GM21786 (cell line): ENCODE data around the gene KCNJ13.
"Not testable (repeated sequence)": the region's sequence is repeated elsewhere in the genome, so short reads cannot be mapped to it uniquely, and the experiment has no call there.

ENCODE experiments used
- ATAC-seq: cut with Tn5 transposase; IDR thresholded peaks from one replicate; pipeline ENCODE4 v1.9.1; 2021; ENCODE audit not compliant: unreplicated experiment

Gene KCNJ13

DNA sequence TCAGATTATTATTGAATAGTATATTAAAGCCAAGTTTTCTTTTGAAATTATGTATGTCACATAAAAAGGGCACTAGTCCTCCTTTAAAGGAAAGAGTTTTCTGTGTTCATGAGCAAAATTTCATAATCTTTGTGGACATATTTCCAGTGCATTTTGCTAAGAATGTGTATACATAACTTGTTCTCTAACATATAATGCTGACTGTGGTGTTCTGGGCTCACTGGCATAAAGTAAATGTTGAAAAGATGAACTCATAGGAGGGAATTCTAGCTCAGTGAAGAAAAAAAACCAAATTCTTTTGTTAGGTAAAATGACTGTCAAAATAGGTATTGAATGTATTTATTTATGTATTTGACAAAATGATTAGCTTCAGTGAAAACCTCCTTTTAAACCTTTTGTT lies 6.2 kb downstream of the KCNJ13 start:
- no peak for ATAC-seq

DNA sequence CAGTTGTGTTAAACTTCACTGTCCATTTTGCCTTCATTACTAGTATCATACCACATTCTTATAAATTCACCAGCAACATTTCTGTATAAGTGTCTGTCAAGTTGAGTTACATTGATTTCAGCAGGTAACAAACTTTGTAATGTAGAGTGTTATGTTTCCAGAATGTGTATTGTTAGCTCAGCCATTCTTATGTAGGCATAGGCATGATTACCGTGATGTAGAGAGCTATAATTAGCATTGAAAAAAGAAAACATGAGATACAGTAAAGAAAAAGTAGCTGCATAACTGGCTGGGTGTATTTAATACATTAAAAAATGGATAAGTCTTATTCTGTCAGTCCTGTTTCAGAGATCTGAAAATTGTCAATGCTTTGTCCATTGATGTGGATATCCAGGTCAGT lies 8.5 kb downstream of the KCNJ13 start:
- ATAC-seq = no peak

DNA sequence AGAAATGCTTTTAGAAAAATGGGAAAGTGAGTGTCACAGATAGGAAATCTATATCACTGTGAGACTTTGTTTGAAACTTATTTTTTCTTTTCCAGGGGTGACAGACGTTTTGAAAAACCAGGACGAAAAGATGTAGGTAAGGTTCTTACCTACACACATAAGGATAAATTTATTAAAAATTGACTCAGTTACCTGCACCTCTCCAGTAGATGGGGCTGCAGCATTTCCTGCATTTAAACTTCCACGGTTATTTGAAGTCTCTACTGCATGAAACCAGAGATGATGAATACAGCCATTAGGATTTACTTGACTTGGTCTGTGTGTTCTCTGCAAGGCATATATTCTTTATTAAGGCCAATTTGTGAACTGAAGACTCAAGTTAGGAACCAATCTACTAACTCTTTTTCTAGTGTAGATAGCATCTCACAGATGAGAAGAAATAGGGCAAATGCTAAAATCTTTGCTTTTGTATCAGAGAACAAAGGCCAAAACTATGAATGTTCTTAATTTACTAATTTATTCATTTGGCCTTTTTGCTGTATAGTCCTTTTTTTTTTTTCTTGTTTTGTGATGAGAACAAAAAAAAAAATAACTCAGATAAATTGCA lies 15.0 kb downstream of the KCNJ13 start:
- ATAC-seq = no peak

- no peak for ATAC-seq
Observed at GRCh38 chr2:232757905-232758304, 18.5 kb downstream of the KCNJ13 start.

GRCh38 chr2:232750135-232750671 lies 26.2 kb downstream of the KCNJ13 start:
- no peak for ATAC-seq

DNA sequence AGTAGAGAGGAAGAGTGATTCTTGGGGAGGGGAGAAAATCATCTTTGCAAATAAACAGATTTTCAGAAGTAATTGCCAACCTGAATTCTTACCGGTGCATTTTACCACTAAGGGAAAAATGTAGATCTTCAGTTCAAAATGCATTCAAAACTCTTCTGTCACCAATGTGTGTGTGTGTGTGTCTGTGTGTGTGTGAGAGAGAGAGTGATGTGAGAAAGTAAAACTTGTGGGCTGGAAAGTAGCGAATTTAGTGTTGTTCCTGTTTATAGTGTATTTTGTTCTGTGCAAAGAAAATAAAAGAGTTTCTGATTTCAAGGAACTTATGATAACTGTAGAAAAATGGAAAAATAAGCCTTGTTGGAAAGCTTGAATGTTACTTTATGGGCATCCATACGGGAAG lies 27.0 kb downstream of the KCNJ13 start:
- ATAC-seq = no peak

DNA sequence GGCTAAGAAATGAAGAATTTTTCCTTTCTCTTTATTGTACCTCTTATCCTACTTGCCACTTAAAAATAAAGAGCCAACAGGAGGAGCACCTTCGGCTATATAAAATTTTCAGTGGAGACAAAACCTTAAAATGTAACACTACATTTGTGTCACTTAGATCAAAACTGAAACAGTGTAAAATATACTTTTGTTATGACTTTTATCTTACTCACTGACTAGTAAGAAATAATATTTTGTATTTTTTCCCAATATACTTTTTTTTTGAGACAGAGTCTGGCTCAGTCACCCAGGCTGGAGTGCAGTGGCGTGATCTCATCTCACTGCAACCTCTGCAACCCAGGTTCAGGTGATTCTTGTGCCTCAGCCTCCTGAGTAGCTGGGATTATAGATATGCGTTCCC lies 28.3 kb downstream of the KCNJ13 start:
- no peak for ATAC-seq

DNA sequence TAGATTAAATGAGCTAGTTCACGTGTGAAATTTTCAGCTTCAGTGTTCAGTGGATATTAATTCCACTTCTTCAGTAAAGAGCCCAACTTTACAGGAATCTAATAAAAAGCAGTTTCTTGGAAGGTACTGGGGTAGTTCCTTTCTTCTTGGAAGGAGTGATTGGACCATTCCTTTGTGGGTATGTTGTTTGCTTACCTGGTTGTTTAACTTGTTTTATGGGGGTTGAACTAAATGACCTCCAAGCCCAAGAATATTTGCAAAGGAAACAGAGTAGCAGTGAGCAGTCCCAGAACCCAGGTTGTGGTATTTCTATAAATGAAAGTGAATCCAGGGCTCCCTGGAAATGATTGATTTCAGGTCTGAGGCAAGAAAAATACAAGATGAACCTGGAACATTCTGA lies 31.4 kb downstream of the KCNJ13 start:
- no peak for ATAC-seq

- no peak for ATAC-seq
Observed at GRCh38 chr2:232741972-232742371, 34.4 kb downstream of the KCNJ13 start.

DNA sequence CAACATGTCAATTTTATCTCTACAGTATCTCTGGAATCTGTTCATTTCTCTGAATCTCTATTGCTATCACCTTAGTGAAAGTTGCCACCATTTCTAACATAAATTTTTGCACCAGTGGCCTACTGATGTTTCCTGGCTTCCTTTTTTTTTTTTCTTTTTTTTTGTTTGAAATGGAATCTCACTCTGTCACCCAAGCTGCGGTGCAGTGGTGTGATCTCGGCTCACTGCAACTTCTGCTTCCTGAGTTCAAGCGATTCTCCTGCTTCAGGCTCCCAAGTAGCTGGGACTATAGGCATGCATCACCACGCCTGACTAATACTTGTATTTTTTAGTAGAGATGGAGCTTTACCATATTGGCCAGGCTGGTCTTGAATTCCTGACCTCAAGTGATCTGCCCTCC lies 35.1 kb downstream of the KCNJ13 start:
- no peak for ATAC-seq

DNA sequence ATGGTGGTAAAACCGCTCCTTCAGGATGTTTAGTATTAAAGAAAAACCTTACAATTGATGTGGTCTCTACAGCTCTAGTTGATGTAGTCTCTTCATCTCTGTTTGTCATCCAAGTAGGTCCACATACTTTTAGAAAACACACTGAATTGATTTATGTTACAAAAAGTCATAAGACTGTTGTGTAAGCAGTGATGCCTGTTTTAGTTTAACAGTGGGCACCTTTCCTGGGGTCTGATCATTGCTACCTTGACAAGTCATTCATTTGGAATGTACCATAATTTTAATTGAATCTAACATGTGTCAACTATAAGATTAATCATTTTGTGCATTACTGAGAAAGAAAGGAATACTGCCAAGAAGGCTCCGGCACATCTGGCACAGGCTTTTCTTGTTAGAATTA lies 44.9 kb downstream of the KCNJ13 start:
- ATAC-seq = no peak

DNA sequence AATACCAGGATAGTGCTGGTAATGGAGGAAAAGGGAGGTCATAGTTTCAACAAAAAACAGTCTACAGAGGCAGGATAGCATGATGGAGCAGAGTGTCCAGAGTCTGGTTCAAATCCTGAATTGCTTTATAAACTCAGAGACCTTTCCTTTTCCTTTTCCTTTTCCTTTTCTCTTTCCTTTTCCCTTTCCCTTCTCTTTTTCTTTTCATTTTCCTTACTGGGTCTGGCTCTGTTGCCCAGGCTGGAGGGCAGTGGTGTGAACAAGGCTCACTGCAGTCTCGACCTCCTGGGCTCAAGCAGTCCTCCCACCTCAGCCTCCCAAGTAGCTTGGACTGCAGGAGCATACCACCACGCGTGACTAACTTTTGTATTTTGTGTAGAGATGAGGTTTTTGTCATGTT lies 47.6 kb downstream of the KCNJ13 start:
- no peak for ATAC-seq

GRCh38 chr2:232723027-232723426 lies 53.3 kb downstream of the KCNJ13 start:
- ATAC-seq = no peak

DNA sequence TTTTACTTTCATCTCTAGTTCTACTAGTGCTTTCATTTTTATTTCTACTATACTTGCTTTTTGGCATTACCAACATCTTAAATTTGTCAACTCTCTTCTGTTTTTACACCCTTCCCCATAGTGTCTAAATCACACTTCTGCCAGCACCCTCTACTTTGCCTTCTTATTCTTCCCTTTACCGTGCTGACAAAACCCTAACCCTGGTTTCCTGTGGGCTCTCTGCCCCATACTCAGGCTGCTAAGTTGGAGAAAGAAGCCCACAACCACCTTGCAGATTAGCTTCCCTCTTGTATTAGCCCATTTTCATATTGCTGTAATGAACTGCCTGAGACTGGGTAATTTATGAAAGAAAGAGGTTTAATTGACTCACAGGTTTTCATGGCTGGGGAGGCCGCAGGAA lies 54.5 kb downstream of the KCNJ13 start:
- ATAC-seq = no peak

- no peak for ATAC-seq
Observed at GRCh38 chr2:232721261-232721660, 55.1 kb downstream of the KCNJ13 start.

DNA sequence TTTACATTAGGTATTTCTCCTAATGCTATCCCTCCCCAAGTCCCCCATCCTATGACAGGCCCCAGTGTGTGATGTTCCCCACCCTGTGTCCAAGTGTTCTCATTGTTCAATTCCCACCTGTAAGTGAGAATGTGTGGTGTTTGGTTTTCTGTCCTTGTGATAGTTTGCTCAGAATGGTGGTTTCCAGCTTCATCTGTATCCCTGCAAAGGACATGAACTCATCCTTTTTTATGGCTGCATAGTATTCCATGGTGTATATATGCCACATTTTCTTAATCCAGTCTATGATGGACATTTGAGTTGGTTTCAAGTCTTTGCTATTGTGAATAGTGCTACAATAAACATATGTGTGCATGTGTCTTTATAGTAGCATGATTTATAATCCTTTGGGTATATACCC lies 56.3 kb downstream of the KCNJ13 start:
- not testable (repeated sequence) for ATAC-seq
